Measurements from ENCODE around the gene IFITM5.

- no peak for TF ChIP-seq EZH2 (IDR thresholded peaks at IDR 0.05; ENCODE audit: borderline replicate concordance, insufficient read depth, low read length, poor library complexity, severe bottlenecking)
- TF ChIP-seq CTCF (IDR thresholded peaks at IDR 0.05; ENCODE audit: poor library complexity, severe bottlenecking): no peak
- no peak for TF ChIP-seq TAF1 (IDR thresholded peaks at IDR 0.05; ENCODE audit: low read depth)
- TF ChIP-seq EP300 (conservative IDR thresholded peaks at IDR 0.05; ENCODE audit: poor library complexity, severe bottlenecking): no peak
- TF ChIP-seq POLR2AphosphoS5 (IDR thresholded peaks at IDR 0.05): no peak
- no peak for TF ChIP-seq MXI1 (conservative IDR thresholded peaks at IDR 0.05; ENCODE audit: poor library complexity, severe bottlenecking)
- TF ChIP-seq REST (IDR thresholded peaks at IDR 0.05; ENCODE audit: borderline replicate concordance): no peak
These were observed 31.0 kb upstream of the IFITM5 start for GRCh38 chr11:330307-330693.
